Right lobe of liver (tissue), 4 donors: ENCODE results near the gene NAT14.

Experiments
- POLR2A ChIP-seq: fragments of 450-650 bp; IDR thresholded peaks from one replicate; pipeline ENCODE4 v1.6.1; 2017; ENCODE audit warnings: antibody characterized with exemption, mild to moderate bottlenecking
- TF ChIP-seq, protein P1 (sequence below), 4 donors: fragments of 200-600 bp in 3 of 4; fragments of 450-650 bp in 1 of 4; IDR thresholded peaks; one replicate each; pipeline versions ENCODE4 v1.5.1 to v1.8.0; 2016 to 2022; ENCODE audit warnings: antibody characterized with exemption in 4 of 4, mild to moderate bottlenecking in 2 of 4
- donor health status: DM: no; HTN: no; CAD: no.
- donor health status: DM: no; HTN: no; CAD: no.
- donor health status: DM: no; HTN: yes; CAD: no.

DNA sequence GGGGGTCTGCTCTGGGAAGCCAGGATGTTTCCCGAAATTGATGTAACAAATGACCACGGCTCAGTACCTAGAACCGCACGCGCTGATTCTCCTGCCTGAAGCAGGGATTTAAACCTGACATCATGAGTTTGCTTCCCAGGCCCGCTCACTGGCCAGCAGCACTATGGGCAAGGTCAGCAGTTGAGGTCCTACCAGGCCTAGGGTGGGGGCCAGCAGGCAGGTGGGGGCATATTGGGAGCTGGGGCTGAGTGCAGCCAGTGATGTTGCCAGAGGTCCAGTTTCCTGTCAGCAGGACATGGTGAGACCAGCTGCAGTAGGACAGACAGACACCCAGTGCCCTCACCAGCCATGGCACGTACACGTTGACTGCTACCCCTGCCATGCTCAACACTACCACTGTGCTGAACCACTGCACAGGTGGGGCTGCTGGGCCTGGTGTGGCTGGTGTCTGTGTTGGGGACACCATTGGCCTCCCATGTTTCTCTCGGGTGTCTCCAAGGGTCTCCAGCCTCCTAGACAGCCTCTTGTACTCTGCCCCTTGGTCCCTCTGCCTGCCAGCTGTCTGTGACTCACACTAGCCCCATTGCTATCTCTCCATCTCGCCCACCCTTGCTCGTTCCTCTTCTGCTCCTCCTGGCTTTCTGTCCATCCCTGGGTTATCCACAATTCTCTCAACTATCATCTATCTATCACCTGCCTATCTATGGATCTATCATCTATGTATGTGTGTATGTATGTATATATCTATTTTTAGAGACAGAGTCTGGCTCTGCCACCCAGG is 19.3 kb upstream of the NAT14 start:
- TF ChIP-seq, protein P1, sequence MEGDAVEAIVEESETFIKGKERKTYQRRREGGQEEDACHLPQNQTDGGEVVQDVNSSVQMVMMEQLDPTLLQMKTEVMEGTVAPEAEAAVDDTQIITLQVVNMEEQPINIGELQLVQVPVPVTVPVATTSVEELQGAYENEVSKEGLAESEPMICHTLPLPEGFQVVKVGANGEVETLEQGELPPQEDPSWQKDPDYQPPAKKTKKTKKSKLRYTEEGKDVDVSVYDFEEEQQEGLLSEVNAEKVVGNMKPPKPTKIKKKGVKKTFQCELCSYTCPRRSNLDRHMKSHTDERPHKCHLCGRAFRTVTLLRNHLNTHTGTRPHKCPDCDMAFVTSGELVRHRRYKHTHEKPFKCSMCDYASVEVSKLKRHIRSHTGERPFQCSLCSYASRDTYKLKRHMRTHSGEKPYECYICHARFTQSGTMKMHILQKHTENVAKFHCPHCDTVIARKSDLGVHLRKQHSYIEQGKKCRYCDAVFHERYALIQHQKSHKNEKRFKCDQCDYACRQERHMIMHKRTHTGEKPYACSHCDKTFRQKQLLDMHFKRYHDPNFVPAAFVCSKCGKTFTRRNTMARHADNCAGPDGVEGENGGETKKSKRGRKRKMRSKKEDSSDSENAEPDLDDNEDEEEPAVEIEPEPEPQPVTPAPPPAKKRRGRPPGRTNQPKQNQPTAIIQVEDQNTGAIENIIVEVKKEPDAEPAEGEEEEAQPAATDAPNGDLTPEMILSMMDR (IDR thresholded peaks at IDR 0.05), result no peak
- TF ChIP-seq POLR2A, result no peak
